HTR-8/SVneo (cell line): ENCODE results near the gene RGS6.
A peak's percentile ranks its signal among the peaks of the same experiment; 100 is the strongest.

Experiments used
- DNase-seq: peaks from one replicate; pipeline ENCODE4 v3.0.0; 2011; ENCODE audit warnings: low spot score, mixed read lengths; ENCODE audit not compliant: insufficient read length
- FAIRE-seq: peaks from 2 replicates; lab custom pipeline; 2011; peaks lifted over from hg19 to GRCh38; lab: Jason Lieb, UNC

The RGS6 gene

DNA sequence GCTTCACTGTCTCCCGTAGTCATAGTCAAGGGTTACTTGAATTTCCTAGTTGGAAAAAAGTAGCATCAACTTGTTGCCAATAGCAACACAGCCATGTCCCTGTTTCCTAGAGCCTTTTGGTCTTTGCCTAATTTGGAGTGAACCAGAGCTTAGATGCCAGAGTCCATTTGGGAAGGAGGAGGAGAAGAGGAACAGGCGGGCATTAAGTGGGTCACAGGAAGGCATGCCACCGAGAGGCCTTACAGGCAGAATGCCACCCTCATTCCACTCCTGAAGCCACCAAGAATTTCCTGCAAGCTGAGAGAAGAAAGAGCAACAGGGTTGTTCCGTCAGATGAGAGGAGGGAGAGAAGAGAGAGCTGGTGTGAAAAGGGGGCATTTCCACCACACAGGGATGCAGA is 622.2 kb downstream of the RGS6 start:
- no peak for DNase-seq
- FAIRE-seq: peak; percentile 31

DNA sequence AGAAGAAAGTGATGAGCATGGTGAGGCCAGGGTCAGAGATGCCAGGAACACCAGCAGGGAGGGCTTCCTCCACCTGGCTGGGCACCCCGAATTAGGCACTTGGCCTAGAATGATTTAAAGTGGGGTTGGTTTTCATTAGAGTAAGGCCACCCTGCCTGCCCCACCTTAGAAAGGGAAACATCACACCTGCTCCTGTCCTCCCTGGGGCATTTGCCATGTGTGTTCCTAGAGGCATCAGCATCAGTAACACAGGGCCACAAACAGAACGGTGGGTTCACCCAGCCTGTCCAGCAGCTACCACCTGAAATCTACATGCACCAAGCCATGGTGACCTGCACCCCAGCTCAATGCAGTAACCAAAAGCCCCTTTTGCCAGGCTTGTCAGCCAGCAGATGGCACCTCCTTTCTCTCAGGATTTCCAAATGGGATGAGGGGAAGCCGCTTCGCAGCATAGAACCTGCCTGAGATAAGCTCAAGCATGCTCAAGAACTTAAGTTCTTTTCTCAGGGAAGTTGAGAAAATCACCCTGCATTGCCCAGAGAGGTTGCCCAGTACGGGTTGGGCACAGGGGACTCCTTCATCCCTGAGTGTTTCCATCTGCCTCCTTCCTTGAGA is 622.9 kb downstream of the RGS6 start:
- peak; percentile 94 for FAIRE-seq
- DNase-seq: peak; percentile 60

GRCh38 chr14:72555609-72556000 is 623.4 kb downstream of the RGS6 start:
- DNase-seq (no peak), FAIRE-seq (no peak)

DNA sequence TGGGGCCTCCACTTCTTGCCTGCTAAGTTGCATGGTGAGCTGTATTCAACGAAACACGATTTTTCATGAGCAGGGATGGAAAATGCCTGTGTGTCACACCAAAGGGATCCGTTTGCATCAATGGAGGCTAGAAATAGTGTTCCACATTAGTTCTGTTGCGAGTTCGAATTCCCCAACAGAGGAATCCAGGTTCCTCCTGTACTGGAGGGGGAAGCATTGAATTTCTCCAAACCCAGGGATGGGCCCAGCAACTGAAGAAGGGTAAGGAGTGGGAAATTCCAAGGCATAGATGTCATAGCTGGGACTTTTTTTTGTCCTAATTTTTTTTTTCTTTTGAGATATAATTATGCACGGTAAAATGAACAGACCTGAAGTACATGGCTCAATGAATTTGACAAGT is 625.4 kb downstream of the RGS6 start:
- peak; percentile 89 for FAIRE-seq

DNA sequence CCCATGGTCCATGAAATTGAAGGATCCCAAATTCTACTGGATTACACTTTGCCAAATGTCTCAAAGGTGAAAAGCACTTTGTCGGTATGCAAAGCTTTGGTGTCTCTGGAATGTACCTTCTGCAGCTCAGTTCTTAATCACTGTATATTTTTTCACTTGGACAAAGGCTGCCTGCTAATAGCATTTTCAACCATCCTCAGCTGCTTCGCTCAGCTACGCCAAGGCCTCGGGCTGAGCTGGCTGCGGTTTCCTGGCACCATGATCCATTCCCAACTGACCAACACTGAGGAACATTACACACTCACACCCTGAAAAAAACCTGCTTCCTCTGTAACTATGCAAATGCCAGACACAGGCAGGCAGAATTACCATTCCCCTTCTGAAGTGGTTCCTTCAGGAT is 626.5 kb downstream of the RGS6 start:
- DNase-seq (no peak), FAIRE-seq (peak; percentile 92)

More for the DNA sequence above, 625.4 kb downstream of the RGS6 start:
- no peak for DNase-seq

DNA sequence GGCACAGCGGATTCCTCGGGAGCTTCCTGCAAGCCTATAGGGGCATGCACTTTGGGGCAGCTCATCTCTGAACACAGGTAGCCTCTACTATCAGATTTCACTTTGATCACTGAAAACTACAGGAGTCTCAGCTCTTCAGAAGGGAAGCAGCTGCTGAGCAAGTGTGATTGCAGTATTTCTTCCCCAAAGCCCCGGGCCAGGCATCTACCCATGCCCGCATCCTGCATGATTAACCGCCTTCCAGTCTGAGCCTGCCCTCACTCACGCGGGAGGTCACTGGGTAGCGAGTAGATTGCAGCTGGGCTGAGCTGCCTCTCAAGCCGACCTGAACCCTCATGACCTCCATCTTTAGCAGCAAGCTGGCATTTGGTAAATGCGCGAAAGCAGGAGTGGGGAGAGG is 627.0 kb downstream of the RGS6 start:
- FAIRE-seq (peak; percentile 91), DNase-seq (no peak)

DNA sequence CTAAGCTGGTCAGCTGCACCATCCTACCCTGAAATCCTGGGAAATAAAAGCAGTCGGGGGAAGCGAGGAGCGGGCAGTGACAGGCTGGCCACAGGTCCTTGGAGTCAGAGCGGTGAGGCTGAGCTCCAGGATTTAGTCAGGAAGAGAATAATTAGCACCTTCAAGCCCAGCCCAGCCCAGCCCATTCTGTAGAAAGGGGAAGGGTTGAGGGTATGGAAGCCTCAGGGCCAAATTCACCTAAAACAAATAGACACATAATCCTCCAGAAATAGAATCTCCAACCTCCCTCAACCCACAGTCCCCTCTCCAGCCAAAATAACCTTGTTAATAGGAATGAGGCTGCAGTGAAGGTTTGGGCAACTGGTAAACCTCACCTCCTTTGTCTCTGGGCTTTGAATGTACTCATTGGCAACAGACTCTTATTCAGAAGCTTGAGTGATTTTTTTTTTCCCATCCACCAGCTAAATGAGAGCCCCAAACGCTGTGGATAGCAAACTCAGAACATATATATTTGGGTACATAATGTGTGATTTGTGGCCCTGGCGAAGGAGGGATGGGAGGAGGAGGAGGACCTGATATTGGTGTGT is 627.5 kb downstream of the RGS6 start:
- DNase-seq (no peak), FAIRE-seq (no peak)

DNA sequence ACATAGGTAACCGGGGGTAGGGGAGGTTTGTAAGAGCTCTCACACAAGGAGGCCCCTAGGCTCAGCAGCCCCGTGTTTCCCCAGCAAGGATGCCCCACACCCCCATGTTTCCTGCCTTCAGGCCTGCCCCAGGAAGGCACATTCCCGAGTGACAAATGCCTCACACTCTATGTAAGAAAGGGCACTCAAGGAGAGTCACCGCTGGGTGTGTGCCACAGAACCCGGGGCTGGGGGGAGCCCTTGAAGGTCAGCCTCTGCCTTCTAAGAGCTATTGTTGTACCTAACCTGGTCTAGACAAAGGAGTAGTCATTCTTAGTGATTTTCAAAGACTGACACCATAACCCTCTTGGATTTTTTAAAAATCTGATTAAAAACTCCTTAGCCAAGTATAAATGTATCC is 628.1 kb downstream of the RGS6 start:
- FAIRE-seq (peak; percentile 46), DNase-seq (peak; percentile 51)

DNA sequence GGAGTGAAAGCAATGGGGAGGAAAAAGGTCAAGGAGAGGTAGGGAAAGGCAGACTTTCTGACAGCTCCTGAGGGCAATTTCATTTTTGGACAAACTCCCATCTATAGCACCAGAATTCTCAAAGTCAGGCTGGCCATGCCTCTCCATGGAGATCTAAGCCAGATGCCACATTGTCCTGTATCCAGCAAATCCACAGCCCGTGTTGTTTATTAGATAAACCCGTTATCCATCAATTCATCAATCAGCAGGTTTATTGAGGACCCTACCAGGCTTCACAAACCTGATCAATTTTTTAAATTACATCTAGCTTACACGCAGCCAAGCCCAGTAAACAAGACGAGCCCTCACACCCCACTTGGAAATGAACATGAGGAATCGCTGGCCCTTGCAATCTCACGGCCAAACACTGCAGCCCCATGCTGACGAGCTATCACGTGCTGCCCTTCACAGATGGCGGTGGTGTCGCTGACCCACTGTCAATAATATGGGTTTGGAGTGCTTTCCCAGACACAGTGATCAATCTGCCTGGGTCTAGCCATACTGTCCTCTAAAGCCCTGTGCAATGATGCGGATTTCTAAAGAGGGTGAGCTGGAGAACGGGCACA is 628.8 kb downstream of the RGS6 start:
- DNase-seq (no peak), FAIRE-seq (peak; percentile 81)

- DNase-seq (no peak), FAIRE-seq (peak; percentile 42)
Observed at GRCh38 chr14:72562300-72562699, 630.1 kb downstream of the RGS6 start.

DNA sequence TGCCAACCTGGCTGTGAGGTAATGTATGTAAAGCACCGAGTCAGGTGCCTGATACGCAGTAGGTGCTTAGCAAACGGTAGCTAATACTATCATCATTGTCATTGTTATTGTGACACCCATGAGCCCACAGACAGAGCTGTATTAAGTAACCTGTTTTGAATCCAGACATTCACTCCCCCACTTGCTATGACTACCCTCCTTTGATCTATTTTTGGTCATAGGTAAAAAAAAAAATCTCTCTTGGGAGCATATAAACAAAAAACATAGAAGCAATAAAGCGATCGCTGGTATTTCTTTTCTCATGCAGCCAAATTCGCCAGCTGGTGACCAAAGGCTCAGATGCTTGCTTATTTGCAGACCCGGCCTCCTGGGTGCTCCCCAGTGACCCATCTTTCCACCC is 631.4 kb downstream of the RGS6 start:
- DNase-seq (no peak), FAIRE-seq (no peak)

- FAIRE-seq: peak; percentile 77
Observed at GRCh38 chr14:72565149-72565559, 632.9 kb downstream of the RGS6 start.

GRCh38 chr14:72565917-72566316 is 633.7 kb downstream of the RGS6 start:
- no peak for DNase-seq
- no peak for FAIRE-seq

More at GRCh38 chr14:72565149-72565559, 632.9 kb downstream of the RGS6 start:
- no peak for DNase-seq

DNA sequence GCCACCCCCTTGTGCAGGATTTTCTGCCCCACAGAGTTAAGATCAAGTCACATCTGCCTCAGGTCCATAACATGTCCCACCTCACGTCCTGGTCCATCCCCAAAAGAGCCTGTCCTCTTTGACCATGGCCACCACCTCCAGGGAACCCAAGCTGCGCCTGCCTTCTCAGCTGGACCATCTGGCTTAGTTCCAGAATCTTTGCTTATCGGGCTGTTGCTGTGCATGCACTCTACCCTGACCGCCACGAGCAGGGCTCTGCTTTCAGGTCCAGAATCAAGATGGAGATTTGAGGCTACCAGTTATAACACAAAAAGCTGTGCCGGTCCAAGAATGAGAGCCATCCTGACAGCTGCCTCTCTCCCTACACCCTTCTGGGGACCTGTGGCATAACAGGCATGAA is 635.0 kb downstream of the RGS6 start:
- DNase-seq (no peak), FAIRE-seq (peak; percentile 73)

DNA sequence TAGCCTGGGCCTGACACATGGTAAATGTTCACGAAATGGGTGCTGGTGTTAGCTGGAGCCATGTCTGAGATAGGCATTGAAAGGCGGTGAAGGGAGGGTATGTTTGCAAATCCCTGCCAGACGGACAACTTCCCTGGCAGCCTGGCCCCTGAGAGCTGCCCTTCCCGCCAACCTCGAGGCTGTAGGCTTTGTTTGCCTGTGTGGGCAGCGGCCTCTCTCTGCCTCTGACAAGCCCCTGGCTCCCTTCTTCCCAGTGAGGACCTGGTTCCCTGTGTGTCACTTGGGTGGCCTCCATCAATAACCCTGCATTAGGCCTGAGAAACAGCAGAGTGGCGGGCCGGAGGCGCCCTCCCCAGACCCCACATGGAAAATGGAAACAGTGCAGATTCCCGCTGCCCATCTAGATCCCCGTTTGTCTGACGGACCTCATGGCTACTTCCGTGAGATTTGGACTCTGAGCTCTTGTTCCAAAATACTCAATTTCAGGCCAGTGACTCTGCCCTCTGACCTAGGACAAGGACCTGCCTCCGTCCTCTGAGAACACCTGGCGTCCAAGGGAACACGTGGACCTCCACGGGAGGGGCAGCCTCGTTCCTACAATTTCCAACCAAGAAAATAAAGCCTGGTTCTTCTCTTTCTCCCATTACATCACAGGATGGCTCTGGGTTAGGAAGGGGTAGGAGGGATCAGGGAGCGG is 636.2 kb downstream of the RGS6 start:
- FAIRE-seq (peak; percentile 44), DNase-seq (no peak)

- FAIRE-seq (no peak), DNase-seq (no peak)
Observed at GRCh38 chr14:72573725-72574417, 641.6 kb downstream of the RGS6 start.

DNA sequence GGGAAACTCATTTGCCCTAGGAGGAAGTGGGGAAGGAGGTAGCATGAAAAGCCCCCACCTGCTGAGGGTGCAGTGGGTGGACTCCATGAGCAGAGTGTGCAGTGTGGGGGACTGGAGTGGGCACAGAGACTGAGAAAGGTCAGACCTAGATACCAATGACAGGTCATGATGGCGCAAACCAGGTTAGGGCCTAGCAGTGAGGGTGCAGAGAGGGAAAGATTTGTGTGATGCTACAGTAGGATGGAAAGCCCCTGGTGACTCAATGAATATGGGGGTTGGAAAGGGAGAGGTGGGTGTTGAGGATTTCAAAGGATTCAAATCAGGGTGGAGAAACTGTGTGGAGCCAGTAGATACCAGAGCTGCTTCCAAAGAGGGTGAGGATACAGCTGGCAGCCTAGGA is 642.5 kb downstream of the RGS6 start:
- DNase-seq (no peak), FAIRE-seq (no peak)

DNA sequence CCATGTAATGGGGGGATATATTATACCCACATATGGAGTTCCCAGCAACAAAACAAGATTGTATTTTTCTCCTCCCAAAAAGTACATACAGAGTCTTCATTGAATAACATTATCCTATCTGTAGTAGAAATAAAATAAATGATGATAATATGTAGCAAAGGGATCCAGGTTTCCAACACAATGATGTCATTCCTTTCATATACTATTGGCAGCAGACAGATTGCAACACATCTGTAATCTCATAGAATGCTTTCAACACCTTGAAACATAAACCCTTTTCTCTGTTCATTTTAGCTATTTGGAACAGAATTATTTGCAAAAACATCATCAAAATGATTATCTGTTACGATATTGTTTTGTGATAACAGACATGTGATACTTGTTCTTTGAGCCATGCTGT is 644.0 kb downstream of the RGS6 start:
- peak; percentile 72 for FAIRE-seq
- no peak for DNase-seq

GRCh38 chr14:72577521-72577920 is 645.3 kb downstream of the RGS6 start:
- DNase-seq (no peak), FAIRE-seq (peak; percentile 63)

DNA sequence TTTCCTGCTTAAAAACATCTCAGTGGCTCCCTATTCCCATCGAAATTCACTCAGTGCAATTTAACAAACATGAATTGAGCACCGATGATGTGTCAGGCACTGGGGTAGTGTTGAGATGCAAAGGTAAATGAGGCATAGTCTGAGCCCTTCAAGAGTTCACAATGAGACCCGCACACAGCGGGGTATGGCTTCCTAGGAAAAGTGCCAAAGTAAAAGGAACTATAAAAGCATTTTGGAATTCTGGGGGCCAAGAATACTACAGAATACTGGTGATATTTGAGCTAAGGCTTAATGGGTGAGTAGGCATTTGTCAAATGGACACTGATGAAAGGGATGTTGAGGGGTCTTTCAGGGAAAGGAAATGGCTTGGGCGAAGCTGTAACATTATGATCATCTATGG is 646.3 kb downstream of the RGS6 start:
- FAIRE-seq (no peak), DNase-seq (no peak)

DNA sequence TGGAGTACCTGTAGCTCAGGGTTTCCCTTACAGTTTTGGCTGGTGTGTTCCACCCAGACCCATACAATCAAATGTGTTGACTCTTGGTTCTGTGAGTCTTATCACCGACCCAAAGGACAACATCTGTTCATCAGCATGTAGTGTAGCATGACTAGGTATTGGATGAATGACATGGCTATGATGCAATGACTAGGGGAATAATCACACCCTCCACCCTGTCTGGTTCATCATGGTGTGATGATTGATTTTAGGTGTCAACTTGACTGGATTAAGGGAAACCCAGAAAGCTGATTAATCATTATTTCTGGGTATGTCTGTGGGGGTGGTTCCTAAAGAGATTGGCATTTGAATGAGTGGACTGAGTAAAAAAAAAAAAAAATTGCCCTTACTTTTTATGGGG is 650.4 kb downstream of the RGS6 start:
- DNase-seq (no peak), FAIRE-seq (peak; percentile 94)
